ENCODE measurements around the gene IRF8.

- no peak for TF ChIP-seq POLR2A (IDR thresholded peaks at IDR 0.05; ENCODE audit: low read depth, low read length)
- TF ChIP-seq CTCF (conservative IDR thresholded peaks at IDR 0.05; ENCODE audit: low read depth, low read length): no peak
- TF ChIP-seq, protein P1, sequence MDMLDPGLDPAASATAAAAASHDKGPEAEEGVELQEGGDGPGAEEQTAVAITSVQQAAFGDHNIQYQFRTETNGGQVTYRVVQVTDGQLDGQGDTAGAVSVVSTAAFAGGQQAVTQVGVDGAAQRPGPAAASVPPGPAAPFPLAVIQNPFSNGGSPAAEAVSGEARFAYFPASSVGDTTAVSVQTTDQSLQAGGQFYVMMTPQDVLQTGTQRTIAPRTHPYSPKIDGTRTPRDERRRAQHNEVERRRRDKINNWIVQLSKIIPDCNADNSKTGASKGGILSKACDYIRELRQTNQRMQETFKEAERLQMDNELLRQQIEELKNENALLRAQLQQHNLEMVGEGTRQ (IDR thresholded peaks at IDR 0.05; ENCODE audit: low read depth, low read length): no peak
These were observed at the start of gene IRF8 for GRCh38 chr16:85898521-85899442.
